GM18907 (cell line): Measurements from ENCODE around the gene KIR2DL3.
"Not testable (repeated sequence)": the region's sequence is repeated elsewhere in the genome, so short reads cannot be mapped to it uniquely, and the experiment has no call there.

ENCODE experiments used
- ATAC-seq: cut with Tn5 transposase; IDR thresholded peaks from one replicate; pipeline ENCODE4 v1.9.1; 2021; ENCODE audit warnings: mild to moderate bottlenecking, moderate library complexity; ENCODE audit not compliant: unreplicated experiment

Gene KIR2DL3

DNA sequence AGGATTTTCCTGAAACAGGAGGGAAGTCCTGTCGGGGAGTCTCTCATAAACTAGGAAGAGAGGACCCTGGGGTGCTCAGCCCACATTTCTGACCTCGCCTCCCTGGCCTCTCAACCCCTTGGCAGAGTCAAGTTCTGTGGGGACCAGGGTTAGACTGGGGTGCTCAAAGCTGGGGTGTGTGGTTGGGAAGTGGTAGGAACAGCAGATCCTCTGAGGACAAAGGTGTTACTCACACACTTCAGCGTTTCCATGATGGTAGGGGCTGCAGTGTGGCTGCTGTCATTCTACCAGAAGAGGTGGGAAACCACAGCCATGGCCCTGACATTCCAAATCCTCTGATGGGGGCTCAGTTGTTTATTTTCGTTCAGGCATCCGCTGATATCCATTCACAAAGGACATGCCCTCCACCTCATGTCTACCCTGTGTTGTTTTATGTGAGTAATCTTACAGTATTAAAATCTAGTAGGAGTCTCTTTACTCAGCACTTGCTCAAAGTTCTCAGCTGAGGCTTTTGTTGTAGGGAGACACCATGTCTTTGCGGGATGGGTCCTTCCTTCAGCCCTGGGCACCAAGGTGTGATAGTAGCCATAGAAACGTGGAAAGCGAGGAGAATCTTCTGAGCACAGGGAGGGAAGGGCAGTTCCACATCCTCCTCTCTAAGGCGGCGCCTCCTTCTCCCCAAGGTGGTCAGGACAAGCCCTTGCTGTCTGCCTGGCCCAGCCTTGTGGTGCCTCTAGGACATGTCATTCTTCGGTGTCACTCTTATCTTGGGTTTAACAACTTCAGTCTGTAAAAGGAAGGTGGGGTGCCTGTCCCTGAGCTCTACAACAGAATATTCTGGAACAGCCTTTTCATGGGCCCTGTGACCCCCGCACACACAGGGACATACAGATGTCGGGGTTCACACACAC, 1.5 kb downstream of the KIR2DL3 start:
- ATAC-seq, result no peak

DNA sequence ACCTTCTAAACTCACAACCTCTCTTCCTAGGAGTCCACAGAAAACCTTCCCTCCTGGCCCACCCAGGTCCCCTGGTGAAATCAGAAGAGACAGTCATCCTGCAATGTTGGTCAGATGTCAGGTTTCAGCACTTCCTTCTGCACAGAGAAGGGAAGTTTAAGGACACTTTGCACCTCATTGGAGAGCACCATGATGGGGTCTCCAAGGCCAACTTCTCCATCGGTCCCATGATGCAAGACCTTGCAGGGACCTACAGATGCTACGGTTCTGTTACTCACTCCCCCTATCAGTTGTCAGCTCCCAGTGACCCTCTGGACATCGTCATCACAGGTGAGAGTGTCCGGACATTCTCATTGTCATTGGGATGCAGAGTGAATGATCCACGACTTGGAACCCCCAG, 3.6 kb downstream of the KIR2DL3 start:
- ATAC-seq, result not testable (repeated sequence)

DNA sequence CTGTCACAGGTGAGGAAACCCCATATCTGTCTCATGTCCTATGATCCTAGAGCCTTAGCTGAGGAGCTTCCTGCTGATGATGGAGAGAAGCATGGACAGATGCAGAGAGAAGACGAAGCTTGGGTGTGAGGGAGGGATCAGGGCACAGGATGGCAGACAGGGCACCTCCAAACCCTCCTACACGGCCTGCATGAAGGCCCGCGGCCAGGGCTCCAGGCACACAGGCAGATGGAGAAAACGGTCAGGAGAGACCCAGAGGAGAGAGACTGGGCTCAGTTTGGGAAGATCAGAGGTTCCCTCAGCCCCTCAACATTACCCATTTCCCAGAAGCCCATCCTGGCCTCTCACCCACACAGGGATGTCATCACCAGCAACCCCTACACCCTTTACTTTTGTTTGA, 5.8 kb downstream of the KIR2DL3 start:
- ATAC-seq, result not testable (repeated sequence)

DNA sequence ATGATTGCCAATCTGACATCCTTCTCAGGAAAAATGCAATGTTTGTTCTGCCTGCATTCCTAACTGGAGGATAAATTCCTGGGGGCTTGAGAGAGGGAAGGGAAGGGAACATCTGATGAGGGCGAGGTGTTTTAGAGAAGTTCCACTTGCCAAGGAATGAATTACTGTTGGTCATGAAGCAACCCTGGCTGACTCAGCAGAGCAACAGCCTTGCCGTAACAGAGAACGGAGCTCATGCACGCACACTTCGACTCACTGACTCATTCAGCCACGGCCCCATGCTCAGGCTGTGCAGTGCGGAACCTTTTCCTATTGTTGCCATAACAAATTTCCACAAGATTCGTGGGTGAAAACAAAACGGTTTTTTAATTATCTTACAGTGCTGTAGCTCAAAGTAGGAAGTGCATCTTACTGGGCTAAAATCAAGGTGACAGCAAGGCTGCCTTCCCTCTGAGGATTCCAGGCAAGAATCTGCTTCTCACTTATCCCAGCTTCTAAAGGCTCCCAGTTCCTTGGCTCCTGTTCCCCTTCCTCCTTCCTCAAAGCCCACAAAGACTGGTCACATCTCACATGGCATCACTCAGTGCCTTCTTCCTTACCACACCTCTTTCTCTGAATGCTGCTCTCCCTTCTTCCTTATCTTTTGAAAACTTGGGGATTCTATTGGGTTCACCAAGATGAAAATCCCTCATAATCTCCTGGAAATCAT, 9.5 kb downstream of the KIR2DL3 start:
- ATAC-seq, result not testable (repeated sequence)

DNA sequence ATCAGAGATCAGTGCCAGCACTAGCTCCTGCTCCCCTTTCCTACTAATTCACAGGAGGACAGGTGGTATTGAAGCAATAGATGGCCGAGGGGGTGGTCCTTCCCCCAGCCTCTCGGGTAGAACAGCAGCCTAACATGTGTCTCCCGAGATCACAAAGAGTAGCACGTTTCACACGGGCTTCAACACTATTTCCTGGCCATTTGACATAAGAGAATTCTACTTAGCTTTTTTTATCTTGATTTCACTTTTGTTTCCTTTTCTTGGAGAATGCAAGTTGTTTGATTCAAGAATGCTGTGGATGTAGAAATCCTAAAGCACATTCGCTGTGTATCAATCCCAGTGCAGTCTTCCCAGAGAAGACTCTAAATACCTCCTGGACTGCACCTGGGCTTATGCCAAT, 12.0 kb downstream of the KIR2DL3 start:
- not testable (repeated sequence) for ATAC-seq

DNA sequence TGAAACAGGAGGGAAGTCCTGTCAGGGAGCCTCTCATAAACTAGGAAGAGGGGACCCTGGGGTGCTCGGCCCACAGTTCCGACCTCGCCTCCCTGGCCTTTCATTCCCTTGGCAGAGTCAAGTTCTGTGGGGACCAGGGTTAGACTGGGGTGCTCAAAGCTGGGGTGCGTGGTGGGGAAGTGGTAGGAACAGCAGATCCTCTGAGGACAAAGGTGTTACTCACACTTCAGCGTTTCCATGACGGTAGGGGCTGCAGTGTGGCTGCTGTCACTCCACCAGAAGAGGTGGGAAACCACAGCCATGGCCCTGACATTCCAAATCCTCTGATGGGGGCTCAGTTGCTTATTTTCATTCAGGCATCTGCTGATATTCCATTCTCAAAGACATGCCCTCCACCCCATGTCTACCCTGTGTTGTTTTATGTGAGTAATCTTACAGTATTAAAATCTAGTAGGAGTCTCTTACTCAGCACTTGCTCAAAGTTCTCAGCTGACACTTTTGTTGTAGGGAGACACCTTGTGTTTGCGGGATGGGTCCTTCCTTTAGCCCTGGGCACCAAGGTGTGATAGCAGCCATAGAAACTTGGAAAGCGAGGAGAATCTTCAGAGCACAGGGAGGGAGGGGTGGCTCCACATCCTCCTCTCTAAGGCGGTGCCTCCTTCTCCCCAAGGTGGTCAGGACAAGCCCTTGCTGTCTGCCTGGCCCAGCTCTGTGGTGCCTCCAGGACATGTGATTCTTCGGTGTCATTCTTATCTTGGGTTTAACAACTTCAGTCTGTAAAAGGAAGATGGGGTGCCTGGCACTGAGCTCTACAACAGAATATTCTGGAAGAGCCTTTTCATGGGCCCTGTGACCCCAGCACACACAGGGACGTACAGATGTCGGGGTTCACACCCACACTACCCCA, 18.1 kb downstream of the KIR2DL3 start:
- not testable (repeated sequence) for ATAC-seq

DNA sequence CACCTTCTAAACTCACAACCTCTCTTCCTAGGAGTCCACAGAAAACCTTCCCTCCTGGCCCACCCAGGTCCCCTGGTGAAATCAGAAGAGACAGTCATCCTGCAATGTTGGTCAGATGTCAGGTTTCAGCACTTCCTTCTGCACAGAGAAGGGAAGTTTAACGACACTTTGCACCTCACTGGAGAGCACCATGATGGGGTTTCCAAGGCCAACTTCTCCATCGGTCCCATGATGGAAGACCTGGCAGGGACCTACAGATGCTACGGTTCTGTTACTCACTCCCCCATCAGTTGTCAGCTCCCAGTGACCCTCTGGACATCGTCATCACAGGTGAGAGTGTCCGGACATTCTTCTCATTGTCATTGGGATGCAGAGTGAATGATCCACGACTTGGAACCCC, 20.3 kb downstream of the KIR2DL3 start:
- ATAC-seq, result not testable (repeated sequence)

DNA sequence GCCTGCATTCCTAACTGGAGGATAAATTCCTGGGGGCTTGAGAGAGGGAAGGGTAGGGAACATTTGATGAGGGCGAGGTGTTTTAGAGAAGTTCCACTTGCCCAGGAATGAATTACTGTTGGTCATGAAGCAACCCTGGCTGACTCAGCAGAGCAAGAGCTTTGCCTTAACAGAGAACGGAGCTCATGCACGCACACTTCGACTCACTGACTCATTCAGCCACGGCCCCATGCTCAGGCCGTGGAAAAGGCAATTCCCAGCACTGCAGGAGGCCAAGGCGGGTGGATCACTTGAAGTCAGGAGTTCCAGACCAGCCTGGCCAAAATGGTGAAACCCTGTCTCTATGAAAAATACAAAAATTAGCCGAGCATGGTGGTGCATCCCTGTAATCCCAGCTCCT, 25.9 kb downstream of the KIR2DL3 start:
- not testable (repeated sequence) for ATAC-seq

DNA sequence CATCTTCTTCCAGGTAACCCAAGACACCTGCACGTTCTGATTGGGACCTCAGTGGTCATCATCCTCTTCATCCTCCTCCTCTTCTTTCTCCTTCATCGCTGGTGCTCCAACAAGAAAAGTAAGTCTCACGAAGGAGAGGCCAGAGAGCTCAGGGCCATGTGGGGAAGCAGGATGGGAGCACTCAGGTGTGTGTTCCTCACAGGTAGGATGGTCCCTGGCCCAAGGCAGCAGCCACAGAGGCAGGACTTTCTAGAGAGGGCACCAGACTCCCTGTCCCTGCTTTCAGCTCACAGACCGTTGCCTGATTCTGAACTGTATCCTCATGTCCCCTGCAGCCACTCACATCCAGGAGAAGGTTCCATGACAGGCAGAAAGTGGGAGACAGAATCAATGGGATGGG, 28.2 kb downstream of the KIR2DL3 start:
- not testable (repeated sequence) for ATAC-seq

DNA sequence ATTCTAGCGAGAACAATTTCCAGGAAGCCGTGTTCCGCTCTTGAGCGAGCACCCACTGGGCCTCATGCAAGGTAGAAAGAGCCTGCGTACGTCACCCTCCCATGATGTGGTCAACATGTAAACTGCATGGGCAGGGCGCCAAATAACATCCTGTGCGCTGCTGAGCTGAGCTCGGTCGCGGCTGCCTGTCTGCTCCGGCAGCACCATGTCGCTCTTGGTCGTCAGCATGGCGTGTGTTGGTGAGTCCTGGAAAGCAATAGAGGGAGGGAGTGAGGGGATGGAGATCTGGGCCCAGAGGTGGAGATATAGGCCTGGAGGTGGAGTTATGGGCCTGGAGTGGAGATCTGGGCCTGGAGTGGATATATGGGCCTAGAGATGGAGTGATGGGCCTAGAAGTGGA, 31.3 kb downstream of the KIR2DL3 start, which contains the start of gene KIR2DL1:
KIR2DL1 (plus strand) TSS at position 148 of the 400 bp plus-strand sequence; CDS start at position 206, 58 bp downstream.
- ATAC-seq, result not testable (repeated sequence)

DNA sequence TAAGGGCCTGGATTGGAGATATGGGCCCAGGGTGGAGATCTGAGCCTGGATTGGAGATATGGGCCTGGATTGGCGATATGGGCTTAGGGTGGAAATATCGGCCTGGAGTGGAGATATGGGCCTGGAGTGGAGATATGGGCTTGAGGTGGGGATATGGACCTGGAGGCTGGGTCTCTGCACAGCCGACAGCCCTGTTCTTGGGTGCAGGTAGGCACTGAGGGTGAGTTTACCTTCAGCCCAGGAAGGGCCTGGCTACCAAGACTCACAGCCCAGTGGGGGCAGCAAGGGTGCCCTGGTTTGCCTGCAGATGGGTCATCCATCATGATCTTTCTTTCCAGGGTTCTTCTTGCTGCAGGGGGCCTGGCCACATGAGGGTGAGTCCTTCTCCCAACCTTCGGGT, 32.2 kb downstream of the KIR2DL3 start:
- ATAC-seq, result not testable (repeated sequence)

DNA sequence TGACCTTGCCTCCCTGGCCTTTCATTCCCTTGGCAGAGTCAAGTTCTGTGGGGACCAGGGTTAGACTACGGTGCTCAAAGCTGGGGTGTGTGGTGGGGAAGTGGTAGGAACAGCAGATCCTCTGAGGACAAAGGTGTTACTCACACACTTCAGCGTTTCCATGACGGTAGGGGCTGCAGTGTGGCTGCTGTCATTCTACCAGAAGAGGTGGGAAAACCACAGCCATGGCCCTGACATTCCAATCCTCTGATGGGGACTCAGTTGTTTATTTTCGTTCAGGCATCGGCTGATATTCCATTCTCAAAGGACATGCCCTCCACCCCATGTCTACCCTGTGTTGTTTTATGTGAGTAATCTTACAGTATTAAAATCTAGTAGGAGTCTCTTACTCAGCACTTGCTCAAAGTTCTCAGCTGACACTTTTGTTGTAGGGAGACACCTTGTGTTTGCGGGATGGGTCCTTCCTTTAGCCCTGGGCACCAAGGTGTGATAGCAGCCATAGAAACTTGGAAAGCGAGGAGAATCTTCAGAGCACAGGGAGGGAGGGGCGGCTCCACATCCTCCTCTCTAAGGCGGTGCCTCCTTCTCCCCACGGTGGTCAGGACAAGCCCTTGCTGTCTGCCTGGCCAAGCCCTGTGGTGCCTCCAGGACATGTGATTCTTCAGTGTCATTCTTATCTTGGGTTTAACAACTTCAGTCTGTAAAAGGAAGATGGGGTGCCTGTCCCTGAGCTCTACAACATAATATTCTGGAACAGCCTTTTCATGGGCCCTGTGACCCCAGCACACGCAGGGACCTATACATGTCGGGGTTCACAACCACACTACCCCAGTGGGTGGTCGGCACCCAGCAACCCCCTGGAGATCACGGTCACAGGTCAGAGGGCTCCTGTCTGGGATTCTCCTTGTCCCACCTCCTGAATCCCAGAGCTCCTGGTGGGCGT, 33.0 kb downstream of the KIR2DL3 start:
- ATAC-seq, result not testable (repeated sequence)

DNA sequence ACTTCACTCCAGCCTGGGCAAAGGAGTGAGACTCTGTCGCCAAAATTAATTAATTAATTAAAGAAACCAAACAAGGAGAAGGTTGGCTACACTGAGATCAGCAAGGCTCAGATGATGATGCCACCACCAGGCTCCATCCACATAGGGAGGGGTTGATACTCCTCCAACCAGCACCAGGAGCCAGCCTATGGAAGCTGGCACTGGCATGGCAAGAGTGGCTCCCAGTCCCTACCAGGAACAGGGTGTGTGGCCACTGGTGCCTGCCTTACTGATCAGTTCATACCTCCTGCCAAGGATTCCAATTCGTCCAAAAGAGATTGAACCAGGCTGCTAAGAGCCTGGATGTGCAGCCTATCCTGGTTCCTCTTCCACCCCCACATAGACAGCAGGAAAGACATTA, 34.4 kb downstream of the KIR2DL3 start:
- not testable (repeated sequence) for ATAC-seq

DNA sequence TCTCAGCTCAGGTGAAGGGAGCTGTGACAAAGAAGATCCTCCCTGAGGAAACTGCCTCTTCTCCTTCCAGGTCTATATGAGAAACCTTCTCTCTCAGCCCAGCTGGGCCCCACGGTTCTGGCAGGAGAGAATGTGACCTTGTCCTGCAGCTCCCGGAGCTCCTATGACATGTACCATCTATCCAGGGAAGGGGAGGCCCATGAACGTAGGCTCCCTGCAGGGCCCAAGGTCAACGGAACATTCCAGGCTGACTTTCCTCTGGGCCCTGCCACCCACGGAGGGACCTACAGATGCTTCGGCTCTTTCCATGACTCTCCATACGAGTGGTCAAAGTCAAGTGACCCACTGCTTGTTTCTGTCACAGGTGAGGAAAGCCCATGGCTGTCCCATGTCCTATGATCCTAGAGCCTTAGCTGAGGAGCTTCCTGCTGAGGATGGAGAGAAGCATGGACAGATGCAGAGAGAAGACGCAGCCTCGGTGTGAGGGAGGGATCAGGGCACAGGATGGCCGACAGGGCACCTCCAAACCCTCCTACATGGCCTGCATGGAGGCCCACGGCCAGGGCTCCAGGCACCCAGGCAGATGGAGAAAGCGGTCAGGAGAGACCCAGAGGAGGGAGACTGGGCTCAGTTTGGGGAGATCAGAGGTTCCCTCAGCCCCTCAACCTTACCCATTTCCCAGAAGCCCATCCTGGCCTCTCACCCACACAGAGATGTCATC, 36.9 kb downstream of the KIR2DL3 start:
- not testable (repeated sequence) for ATAC-seq

DNA sequence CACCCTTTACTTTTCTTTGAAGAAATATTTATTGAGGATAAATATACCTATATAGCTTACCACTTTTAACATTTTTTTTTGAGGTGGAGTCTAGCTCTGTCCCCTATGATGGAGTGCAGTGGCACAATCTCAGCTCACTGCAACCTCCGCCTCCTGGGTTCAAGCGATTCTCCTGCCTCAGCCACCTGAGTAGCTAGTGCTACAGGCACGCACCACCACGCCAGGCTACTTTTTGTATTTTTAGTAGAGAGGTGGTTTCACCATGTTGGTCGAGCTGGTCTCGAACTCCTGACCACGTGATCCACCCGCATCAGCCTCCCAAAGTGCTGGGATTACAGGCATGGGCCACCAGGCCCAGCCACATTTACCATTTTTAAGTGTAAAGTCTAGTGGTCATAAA, 37.5 kb downstream of the KIR2DL3 start:
- ATAC-seq, result not testable (repeated sequence)

DNA sequence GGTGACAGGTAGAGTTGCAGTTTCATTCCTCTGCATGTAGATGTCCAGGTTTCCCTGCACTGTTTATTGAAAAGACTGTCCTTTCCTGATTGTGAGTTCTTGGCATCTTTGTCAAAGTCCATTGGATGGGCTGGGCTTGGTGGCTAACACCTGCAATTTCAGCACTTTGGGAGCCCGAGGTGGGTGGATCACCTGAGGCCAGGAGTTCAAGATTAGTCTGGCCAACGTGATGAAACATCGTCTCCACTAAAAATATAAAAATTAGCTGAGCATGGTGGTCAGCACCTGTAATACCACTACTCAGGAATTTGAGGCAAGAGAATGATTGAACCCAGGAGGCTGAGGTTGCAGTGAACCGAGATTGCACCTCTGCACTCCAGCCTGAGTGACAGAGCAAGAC, 39.5 kb downstream of the KIR2DL3 start:
- not testable (repeated sequence) for ATAC-seq

DNA sequence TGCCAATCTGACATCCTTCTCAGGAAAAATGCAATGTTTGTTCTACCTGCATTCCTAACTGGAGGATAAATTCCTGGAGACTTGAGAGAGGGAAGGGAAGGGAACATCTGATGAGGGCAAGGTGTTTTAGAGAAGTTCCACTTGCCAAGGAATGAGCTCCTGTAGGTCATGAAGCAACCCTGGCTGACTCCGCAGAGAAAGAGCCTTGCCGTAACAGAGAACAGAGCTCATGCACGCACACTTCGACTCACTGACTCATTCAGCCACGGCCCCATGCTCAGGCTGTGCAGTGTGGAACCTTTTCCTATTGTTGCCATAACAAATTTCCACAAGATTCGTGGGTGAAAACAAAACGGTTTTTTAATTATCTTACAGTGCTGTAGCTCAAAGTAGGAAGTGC, 40.6 kb downstream of the KIR2DL3 start:
- not testable (repeated sequence) for ATAC-seq

DNA sequence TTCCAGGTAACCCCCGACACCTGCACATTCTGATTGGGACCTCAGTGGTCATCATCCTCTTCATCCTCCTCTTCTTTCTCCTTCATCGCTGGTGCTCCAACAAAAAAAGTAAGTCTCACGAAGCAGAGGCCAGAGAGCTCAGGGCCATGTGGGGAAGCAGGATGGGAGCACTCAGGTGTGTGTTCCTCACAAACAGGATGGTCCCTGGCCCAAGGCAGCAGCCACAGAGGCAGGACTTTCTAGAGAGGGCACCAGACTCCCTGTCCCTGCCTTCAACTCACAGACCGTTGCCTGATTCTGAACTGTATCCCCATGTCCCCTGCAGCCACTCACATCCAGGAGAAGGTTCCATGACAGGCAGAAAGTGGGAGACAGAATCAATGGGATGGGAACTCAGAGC, 44.6 kb downstream of the KIR2DL3 start:
- not testable (repeated sequence) for ATAC-seq
